SU-DHL-6 (cell line): ENCODE measurements around the gene KREMEN1.

Experiments
- EZH2phosphoT487 ChIP-seq: fragments of 200-600 bp; sonication (generic), shearing (Covaris generic); conservative IDR thresholded peaks from 2 replicates; pipeline ENCODE4 v1.6.1; 2018; ENCODE audit warnings: mild to moderate bottlenecking, antibody characterized with exemption, low read length, moderate library complexity, mixed read lengths
- TF ChIP-seq, protein P1 (sequence below): fragments of 200-600 bp; sonication (generic); IDR thresholded peaks from one replicate; pipeline ENCODE4 v1.5.1; 2017; ENCODE audit warnings: antibody characterized with exemption, mild to moderate bottlenecking, low read length, moderate library complexity; ENCODE audit not compliant: insufficient read depth, poor library complexity, severe bottlenecking

GRCh38 chr22:29193021-29193420 lies 120.2 kb downstream of the KREMEN1 start:
- TF ChIP-seq, protein P1, sequence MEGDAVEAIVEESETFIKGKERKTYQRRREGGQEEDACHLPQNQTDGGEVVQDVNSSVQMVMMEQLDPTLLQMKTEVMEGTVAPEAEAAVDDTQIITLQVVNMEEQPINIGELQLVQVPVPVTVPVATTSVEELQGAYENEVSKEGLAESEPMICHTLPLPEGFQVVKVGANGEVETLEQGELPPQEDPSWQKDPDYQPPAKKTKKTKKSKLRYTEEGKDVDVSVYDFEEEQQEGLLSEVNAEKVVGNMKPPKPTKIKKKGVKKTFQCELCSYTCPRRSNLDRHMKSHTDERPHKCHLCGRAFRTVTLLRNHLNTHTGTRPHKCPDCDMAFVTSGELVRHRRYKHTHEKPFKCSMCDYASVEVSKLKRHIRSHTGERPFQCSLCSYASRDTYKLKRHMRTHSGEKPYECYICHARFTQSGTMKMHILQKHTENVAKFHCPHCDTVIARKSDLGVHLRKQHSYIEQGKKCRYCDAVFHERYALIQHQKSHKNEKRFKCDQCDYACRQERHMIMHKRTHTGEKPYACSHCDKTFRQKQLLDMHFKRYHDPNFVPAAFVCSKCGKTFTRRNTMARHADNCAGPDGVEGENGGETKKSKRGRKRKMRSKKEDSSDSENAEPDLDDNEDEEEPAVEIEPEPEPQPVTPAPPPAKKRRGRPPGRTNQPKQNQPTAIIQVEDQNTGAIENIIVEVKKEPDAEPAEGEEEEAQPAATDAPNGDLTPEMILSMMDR: no peak
- TF ChIP-seq EZH2phosphoT487: no peak
